Measurements from ENCODE around the gene DSCAM.

DSCAM gene

GRCh38 chr21:40345711-40346321 is 501.1 kb downstream of the DSCAM start:
- H3K4me3 ChIP-seq (replicated peaks; ENCODE audit: low read depth, low read length), result no peak overlapping the region
- DNase-seq (ENCODE audit: low read depth), result no peak
- no peak for TF ChIP-seq CTCF (IDR thresholded peaks at IDR 0.05; ENCODE audit: low read length, missing control alignments)

- DNase-seq (ENCODE audit: low read depth), result no peak
- TF ChIP-seq CTCF (IDR thresholded peaks at IDR 0.05; ENCODE audit: low read length, missing control alignments), result no peak
These were observed 506.6 kb downstream of the DSCAM start for GRCh38 chr21:40340357-40340756.

GRCh38 chr21:40339050-40339449 is 507.9 kb downstream of the DSCAM start:
- no peak for TF ChIP-seq CTCF (IDR thresholded peaks at IDR 0.05; ENCODE audit: low read length, missing control alignments)
- DNase-seq (ENCODE audit: low read depth), result no peak
- no peak overlapping the region for H3K4me3 ChIP-seq (replicated peaks; ENCODE audit: low read depth, low read length)

More at GRCh38 chr21:40340357-40340756, 506.6 kb downstream of the DSCAM start:
- H3K4me3 ChIP-seq (replicated peaks; ENCODE audit: low read depth, low read length), result no peak overlapping the region

GRCh38 chr21:40337981-40338380 is 509.0 kb downstream of the DSCAM start:
- H3K4me3 ChIP-seq (replicated peaks; ENCODE audit: low read depth, low read length), result no peak overlapping the region
- no peak for DNase-seq (ENCODE audit: low read depth)
- no peak for TF ChIP-seq CTCF (IDR thresholded peaks at IDR 0.05; ENCODE audit: low read length, missing control alignments)

- no peak for TF ChIP-seq CTCF (IDR thresholded peaks at IDR 0.05; ENCODE audit: low read length, missing control alignments)
- DNase-seq (ENCODE audit: low read depth), result no peak
- no peak overlapping the region for H3K4me3 ChIP-seq (replicated peaks; ENCODE audit: low read depth, low read length)
These were observed 511.3 kb downstream of the DSCAM start for GRCh38 chr21:40335704-40336103.

GRCh38 chr21:40334159-40334558 is 512.8 kb downstream of the DSCAM start:
- TF ChIP-seq CTCF (IDR thresholded peaks at IDR 0.05; ENCODE audit: low read length, missing control alignments), result no peak
- H3K4me3 ChIP-seq (replicated peaks; ENCODE audit: low read depth, low read length), result no peak overlapping the region
- no peak for DNase-seq (ENCODE audit: low read depth)

GRCh38 chr21:40333731-40334130 is 513.2 kb downstream of the DSCAM start:
- H3K4me3 ChIP-seq (replicated peaks; ENCODE audit: low read depth, low read length), result no peak overlapping the region
- TF ChIP-seq CTCF (IDR thresholded peaks at IDR 0.05; ENCODE audit: low read length, missing control alignments), result no peak
- no peak for DNase-seq (ENCODE audit: low read depth)
